Mucosa of descending colon (tissue), 3 donors: ENCODE results near the gene GLI3. TPM values are rescaled to one million over a fixed set of nuclear protein-coding genes. Genes with fewer than 3 reads are reported as not detected.
A peak's percentile ranks its signal among the peaks of the same experiment; 100 is the strongest.

Source experiments
- ATAC-seq: fragments of 200-7000 bp; cut with Tn5 transposase; one replicate; pipeline ENCODE4 v1.9.1; 2020; ENCODE audit warnings: mild to moderate bottlenecking, moderate library complexity
- DNase-seq, 3 donors: peaks; one replicate each; pipeline ENCODE4 v3.0.0-alpha.2; 2020
- H3K36me3 ChIP-seq: fragments of 200-600 bp; one replicate; pipeline ENCODE4 v1.8.0; 2021; ENCODE audit warnings: low read depth, mild to moderate bottlenecking
- H3K4me1 ChIP-seq: fragments of 200-600 bp; one replicate; pipeline ENCODE4 v1.8.0; 2021; ENCODE audit warnings: low read depth, mild to moderate bottlenecking
- H3K4me3 ChIP-seq: fragments of 200-600 bp; one replicate; pipeline ENCODE4 v1.8.0; 2021; ENCODE audit warnings: mild to moderate bottlenecking
- H3K9me3 ChIP-seq: fragments of 200-600 bp; one replicate; pipeline ENCODE4 v1.8.0; 2021; ENCODE audit warnings: mild to moderate bottlenecking
- CTCF ChIP-seq: fragments of 200-600 bp; IDR thresholded peaks from one replicate; pipeline ENCODE4 v1.8.0; 2022; ENCODE audit warnings: antibody characterized with exemption, mild to moderate bottlenecking
- intact Hi-C, 2 donors: fragments of 100-400 bp; cut with DNase I in 1 of 2; cut with micrococcal nuclease in 1 of 2; formaldehyde crosslinking; loops; one replicate each; pipeline versions ENCODE4 v1.11.0 to v1.11.1; 2022; cut with DNase I, micrococcal nuclease
- total RNA-seq, 3 donors: library from RNA; stranded (reverse); fragmentation: NEBNext Ultra II Directional in 2 of 3; extraction: Animal tissue kit (Norgen Biotek cat#: 25700) in 2 of 3; gene quantifications; one replicate each; pipeline versions ENCODE4 v1.2.1 to v1.2.4, GENCODE V29; 2021 to 2023
- donor health status: DM: no; HTN: no; CAD: no; lungs with moderate emphysema.
- donor health status: DM: no; HTN: no; CAD: no.
- donor health status: DM: no; HTN: yes; CAD: no.

Gene GLI3
- total RNA-seq, 3 donors from 2014 or later: 3.0 to 56.3 (median 8.8) TPM

- intact Hi-C loops: no loop called here
- Histone ChIP-seq H3K4me3 (no peak overlapping the region), H3K36me3 (no peaks in the 10 kb centered on the region), H3K4me1 (peaks cover 8% of the 10 kb centered on the region), H3K9me3 (no peaks in the 10 kb centered on the region)
- no peak for DNase-seq
- no peak for ATAC-seq
- TF ChIP-seq CTCF: no peak
These were observed 241.3 kb downstream of the GLI3 start for GRCh38 chr7:41995632-41996271.

- Histone ChIP-seq H3K4me1 (peaks cover 8% of the 10 kb centered on the region), H3K9me3 (no peaks in the 10 kb centered on the region), H3K4me3 (no peak overlapping the region), H3K36me3 (no peaks in the 10 kb centered on the region)
- ATAC-seq (no peak), DNase-seq (no peak)
- intact Hi-C loops: no loop called here
- TF ChIP-seq CTCF: no peak
These were observed 242.3 kb downstream of the GLI3 start for GRCh38 chr7:41994746-41995110.

GRCh38 chr7:41994036-41994745 lies 242.8 kb downstream of the GLI3 start:
- peaks cover 8% of the 10 kb centered on the region for H3K4me1 ChIP-seq
- intact Hi-C loops: no loop called here
- no peak for TF ChIP-seq CTCF
- ATAC-seq (peak; percentile 67), DNase-seq (no peak)
- no peaks in the 10 kb centered on the region for H3K9me3 ChIP-seq
- no peak overlapping the region for H3K4me3 ChIP-seq
- no peaks in the 10 kb centered on the region for H3K36me3 ChIP-seq

- TF ChIP-seq CTCF: no peak
- H3K4me1 ChIP-seq: peaks cover 8% of the 10 kb centered on the region
- intact Hi-C loops: no loop called here
- DNase-seq (peak in 1 of 3 donors; percentile 9), ATAC-seq (no peak)
- no peak overlapping the region for H3K4me3 ChIP-seq
- H3K9me3 ChIP-seq: no peaks in the 10 kb centered on the region
- no peaks in the 10 kb centered on the region for H3K36me3 ChIP-seq
These were observed 243.8 kb downstream of the GLI3 start for GRCh38 chr7:41992881-41993867.

GRCh38 chr7:41984888-41985287 lies 252.1 kb downstream of the GLI3 start:
- H3K4me1 ChIP-seq: no peaks in the 10 kb centered on the region
- TF ChIP-seq CTCF: no peak
- intact Hi-C loops: no loop called here
- no peaks in the 10 kb centered on the region for H3K9me3 ChIP-seq
- DNase-seq (no peak), ATAC-seq (peak; percentile 27)
- no peaks in the 10 kb centered on the region for H3K36me3 ChIP-seq
- no peak overlapping the region for H3K4me3 ChIP-seq
